ENCODE data around the gene ARF1. TPM values are rescaled to one million over a fixed set of nuclear protein-coding genes. Genes with fewer than 3 reads are reported as not detected.

The ARF1 gene
- total and polyA plus RNA-seq, 2 donors (not counting 1 experiment from before 2014, with no cell fraction given): 193 to 389 TPM

- DNase-seq (peak; percentile 27), ATAC-seq (ENCODE audit: low read depth) (no peak)
- ChIA-PET POLR2A (no interaction called here), CTCF (no interaction called here)
- peaks cover 24% of the 10 kb centered on the region for H3K27me3 Mint-ChIP-seq
- H3K79me2 ChIP-seq (ENCODE audit: control insufficient read depth, insufficient read depth, low read length): no peaks in the 10 kb centered on the region
- no peak overlapping the region for H3K27ac ChIP-seq (ENCODE audit: low read length in 2 of 2)
- peak overlapping the region; percentile 45 for H3K9ac ChIP-seq (ENCODE audit: low read length)
- peaks cover 0 to 51% (median 0%) of the 10 kb centered on the region in 3 donors for H3K9me3 ChIP-seq (ENCODE audit: control extremely low read depth in 1 of 3, control insufficient read depth in 2 of 3, insufficient read depth in 1 of 3, low read length in 2 of 3)
- peak overlapping the region; percentile 53 for H3K4me3 Mint-ChIP-seq
- peak overlapping the region; percentile 77 for H3K4me2 ChIP-seq (replicated peaks; ENCODE audit: low read depth, low read length, poor library complexity, severe bottlenecking)
- TF ChIP-seq CTCF (IDR thresholded peaks at IDR 0.05) (no peak), EZH2 (IDR thresholded peaks at IDR 0.05; ENCODE audit: borderline replicate concordance, insufficient read depth, low read depth, low read length, poor library complexity, severe bottlenecking) (no peak)
- intact Hi-C loops (cut with micrococcal nuclease): no loop called here
- H3K27ac Mint-ChIP-seq: no peak overlapping the region
- no peaks in the 10 kb centered on the region for H3K36me3 ChIP-seq (replicated peaks in 1 of 2; ENCODE audit: control extremely low read depth in 1 of 2, control insufficient read depth in 1 of 2, extremely low read depth in 1 of 2, insufficient read depth in 2 of 2, low read length in 1 of 2)
- no peaks in the 10 kb centered on the region for H4K20me1 ChIP-seq (ENCODE audit: control insufficient read depth, insufficient read depth, low read length, poor library complexity, severe bottlenecking)
- WGBS (ENCODE audit: insufficient coverage): 13% methylated on average over 26 of the region's 34 CpGs
- peaks cover 23 to 35% of the 10 kb centered on the region in 2 donors for H3K4me1 ChIP-seq (ENCODE audit: control insufficient read depth in 2 of 2, insufficient read depth in 2 of 2, low read length in 2 of 2)
- H2AFZ ChIP-seq (ENCODE audit: insufficient read depth, low read depth, low read length, poor library complexity, severe bottlenecking): peak overlapping the region; percentile 19
- H3K4me3 ChIP-seq (ENCODE audit: control extremely low read depth in 1 of 5, extremely low read depth in 1 of 5, insufficient read depth in 1 of 5, low read depth in 2 of 5, low read length in 4 of 5): peak overlapping the region in 1 of 5 experiments; percentile 51
- H3K9me3 Mint-ChIP-seq (ENCODE audit: insufficient read depth): no peaks in the 10 kb centered on the region
- peaks cover 10% of the 10 kb centered on the region for H3K4me1 Mint-ChIP-seq
- H3K27me3 ChIP-seq (replicated peaks in 1 of 4; ENCODE audit: control extremely low read depth in 1 of 4, control insufficient read depth in 3 of 4, insufficient read depth in 4 of 4, low read length in 3 of 4): peaks cover 0 to 78% (median 46%) of the 10 kb centered on the region in 4 experiments
These were observed 21.9 kb upstream of the ARF1 start for GRCh38 chr1:228060458-228061190.

- Mint-ChIP-seq H3K4me3 (no peak overlapping the region), H3K27ac (no peak overlapping the region), H3K27me3 (peaks cover 23% of the 10 kb centered on the region), H3K4me1 (peaks cover 10% of the 10 kb centered on the region), H3K9me3 (ENCODE audit: insufficient read depth) (no peaks in the 10 kb centered on the region)
- Histone ChIP-seq H4K20me1 (ENCODE audit: control insufficient read depth, insufficient read depth, low read length, poor library complexity, severe bottlenecking) (no peaks in the 10 kb centered on the region), H3K27me3 (replicated peaks in 1 of 4; ENCODE audit: control extremely low read depth in 1 of 4, control insufficient read depth in 3 of 4, insufficient read depth in 4 of 4, low read length in 3 of 4) (peaks cover 0 to 84% (median 52%) of the 10 kb centered on the region in 4 experiments), H3K9me3 (ENCODE audit: control extremely low read depth in 1 of 3, control insufficient read depth in 2 of 3, insufficient read depth in 1 of 3, low read length in 2 of 3) (peaks cover 0 to 55% (median 0%) of the 10 kb centered on the region in 3 donors), H3K4me2 (replicated peaks; ENCODE audit: low read depth, low read length, poor library complexity, severe bottlenecking) (no peak overlapping the region), H3K4me1 (ENCODE audit: control insufficient read depth in 2 of 2, insufficient read depth in 2 of 2, low read length in 2 of 2) (peaks cover 23 to 35% of the 10 kb centered on the region in 2 donors), H3K79me2 (ENCODE audit: control insufficient read depth, insufficient read depth, low read length) (no peaks in the 10 kb centered on the region), H3K4me3 (ENCODE audit: control extremely low read depth in 1 of 5, extremely low read depth in 1 of 5, insufficient read depth in 1 of 5, low read depth in 2 of 5, low read length in 4 of 5) (no peak overlapping the region), H3K9ac (ENCODE audit: low read length) (no peak overlapping the region), H2AFZ (ENCODE audit: insufficient read depth, low read depth, low read length, poor library complexity, severe bottlenecking) (no peak overlapping the region), H3K36me3 (replicated peaks in 1 of 2; ENCODE audit: control extremely low read depth in 1 of 2, control insufficient read depth in 1 of 2, extremely low read depth in 1 of 2, insufficient read depth in 2 of 2, low read length in 1 of 2) (no peaks in the 10 kb centered on the region), H3K27ac (ENCODE audit: low read length in 2 of 2) (no peak overlapping the region)
- TF ChIP-seq EZH2 (IDR thresholded peaks at IDR 0.05; ENCODE audit: borderline replicate concordance, insufficient read depth, low read depth, low read length, poor library complexity, severe bottlenecking) (no peak), CTCF (IDR thresholded peaks at IDR 0.05) (no peak)
- no peak for DNase-seq
- CTCF ChIA-PET: no interaction called here
- intact Hi-C loops (cut with micrococcal nuclease): no loop called here
- no peak for ATAC-seq (ENCODE audit: low read depth)
- POLR2A ChIA-PET: no interaction called here
- WGBS (ENCODE audit: insufficient coverage): 70% methylated on average over 9 of the region's 10 CpGs
These were observed 21.0 kb upstream of the ARF1 start for GRCh38 chr1:228061411-228062084.

Data from B cell (primary cell).